Transverse colon (tissue), 4 donors: ENCODE data around the gene SUSD3. TPM values are rescaled to one million over a fixed set of nuclear protein-coding genes. Genes with fewer than 3 reads are reported as not detected.
A peak's percentile ranks its signal among the peaks of the same experiment; 100 is the strongest.

ENCODE experiments used
- DNase-seq: peaks from one replicate; pipeline ENCODE4 v3.0.0-alpha.2; 2019
- H3K27ac ChIP-seq, 4 donors: fragments of 200-600 bp; sonication (generic); 2 replicates each; pipeline ENCODE4 v1.5.1; 2016 to 2018; ENCODE audit warnings: inconsistent platforms in 4 of 4
- H3K27me3 ChIP-seq: fragments of 200-600 bp; sonication (generic); 2 replicates; pipeline ENCODE4 v1.5.1; 2017; ENCODE audit warnings: inconsistent platforms
- H3K36me3 ChIP-seq, 4 donors: fragments of 200-600 bp; sonication (generic); 2 replicates each; pipeline ENCODE4 v1.5.1; 2017 to 2019; ENCODE audit warnings: inconsistent platforms in 4 of 4
- H3K4me1 ChIP-seq, 4 donors: fragments of 200-600 bp; sonication (generic); 2 replicates each; pipeline ENCODE4 v1.5.1; 2017 to 2020; ENCODE audit warnings: inconsistent platforms in 4 of 4
- H3K4me3 ChIP-seq, 4 donors: fragments of 200-600 bp; sonication (generic); 1 replicate in 1 of 4; 2 replicates in 3 of 4; pipeline versions ENCODE4 v1.5.1 to v1.6.1; 2017 to 2019; ENCODE audit warnings: inconsistent platforms in 4 of 4
- H3K9me3 ChIP-seq, 2 donors: fragments of 200-600 bp; sonication (generic); 2 replicates each; pipeline ENCODE4 v1.5.1; 2017 to 2019; ENCODE audit warnings: inconsistent platforms in 2 of 2
- CTCF ChIP-seq, 5 experiments: fragments of 200-600 bp in 3 of 5; fragments of 450-650 bp in 2 of 5; sonication (generic) in 3 of 5; IDR thresholded peaks; 1 replicate in 2 of 5; 2 replicates in 3 of 5; pipeline ENCODE4 v1.5.1; 2016 to 2017; ENCODE audit warnings: antibody characterized with exemption in 5 of 5, inconsistent platforms in 3 of 5, mild to moderate bottlenecking in 2 of 5, moderate library complexity in 1 of 5
- EP300 ChIP-seq: sonication (generic); formaldehyde crosslinking; IDR thresholded peaks from one replicate; pipeline ENCODE4 v1.6.1; 2017; ENCODE audit warnings: antibody characterized with exemption, low read depth
- POLR2A ChIP-seq: fragments of 450-650 bp; IDR thresholded peaks from one replicate; pipeline ENCODE4 v1.6.1; 2016; ENCODE audit warnings: antibody characterized with exemption, mild to moderate bottlenecking, moderate library complexity
- POLR2AphosphoS5 ChIP-seq, 3 donors: sonication (generic); formaldehyde crosslinking; IDR thresholded peaks; one replicate each; pipeline ENCODE4 v1.6.1; 2016; ENCODE audit warnings: antibody characterized with exemption in 3 of 3
- WGBS, 2 donors: methylation state at CpG; one replicate each; pipeline ENCODE4 v1.1.5; 2018; ENCODE audit warnings: low coverage in 1 of 2; 5-methylcytosine and 5-hydroxymethylcytosine counted together
- in situ Hi-C, 4 donors: fragments of 200-750 bp; cut with MboI; loops; one replicate each; pipeline versions ENCODE4 v1.15.0 to v1.15.1; 2017; ENCODE audit warnings: low sequenced_read_pairs in 3 of 4, low pct_ligation_motif_present in 1 of 4, low pct_unique_long_range_greater_than_20kb in 1 of 4
- intact Hi-C: fragments of 100-400 bp; cut with DNase I; formaldehyde crosslinking; loops from one replicate; pipeline ENCODE4 v1.15.1; 2023; ENCODE audit warnings: low total_unique reads
- total RNA-seq, 4 donors: library from RNA; depleted of rRNA; stranded (reverse); fragments of >200 nt; gene quantifications; one replicate each; pipeline ENCODE4 v1.1.0, GENCODE V29; 2016

Gene SUSD3
- total RNA-seq, 4 donors from 2014 or later, result 1.9 to 2.7 TPM; not detected in 2

- WGBS, 2 donors, result 86 to 88% methylated on average over 3 of the region's 3 CpGs
- intact Hi-C loops (no loop called here), in situ Hi-C loops (no loop called here)
- H3K36me3 ChIP-seq, result no peaks in the 10 kb centered on the region
- H3K27me3 ChIP-seq, result no peaks in the 10 kb centered on the region
- no peaks in the 10 kb centered on the region for H3K9me3 ChIP-seq
- no peak overlapping the region for H3K4me3 ChIP-seq
- DNase-seq, result no peak
- no peak for TF ChIP-seq POLR2AphosphoS5 (IDR thresholded peaks at IDR 0.05)
- H3K4me1 ChIP-seq, result peaks cover 2 to 13% (median 3%) of the 10 kb centered on the region in 4 donors
- no peak overlapping the region for H3K27ac ChIP-seq
These were observed 8.6 kb downstream of the SUSD3 start for GRCh38 chr9:93066978-93067603.

- H3K4me3 ChIP-seq, result no peak overlapping the region
- peaks cover 0 to 13% (median 10%) of the 10 kb centered on the region in 4 donors for H3K4me1 ChIP-seq
- H3K9me3 ChIP-seq, result no peaks in the 10 kb centered on the region
- in situ Hi-C loops (no loop called here), intact Hi-C loops (no loop called here)
- no peaks in the 10 kb centered on the region for H3K27me3 ChIP-seq
- no peak for DNase-seq
- no peaks in the 10 kb centered on the region for H3K36me3 ChIP-seq
- no peak for TF ChIP-seq CTCF (IDR thresholded peaks at IDR 0.05)
- TF ChIP-seq POLR2A, result no peak
- TF ChIP-seq POLR2AphosphoS5 (IDR thresholded peaks at IDR 0.05), result no peak
- no peak for TF ChIP-seq EP300
- 99 to 100% methylated on average over 4 of the region's 4 CpGs for WGBS, 2 donors
- H3K27ac ChIP-seq, result no peak overlapping the region
These were observed 10.5 kb downstream of the SUSD3 start for GRCh38 chr9:93068956-93069355.

- no peak overlapping the region for H3K4me3 ChIP-seq
- no peaks in the 10 kb centered on the region for H3K9me3 ChIP-seq
- H3K4me1 ChIP-seq, result peaks cover 0 to 13% (median 9%) of the 10 kb centered on the region in 4 donors
- no peaks in the 10 kb centered on the region for H3K27me3 ChIP-seq
- no peak for DNase-seq
- H3K36me3 ChIP-seq, result no peaks in the 10 kb centered on the region
- intact Hi-C loops (no loop called here), in situ Hi-C loops (no loop called here)
- H3K27ac ChIP-seq, result peak overlapping the region in 1 of 4 donors; percentile 64
- 82% methylated on average over 7 of the region's 7 CpGs; no CpG with 5 or more reads in 1 of the 2 donors for WGBS, 2 donors
- TF ChIP-seq CTCF (IDR thresholded peaks at IDR 0.05) (no peak), EP300 (no peak), POLR2A (no peak), POLR2AphosphoS5 (IDR thresholded peaks at IDR 0.05) (no peak)
These were observed 13.0 kb downstream of the SUSD3 start for GRCh38 chr9:93071464-93071863.

GRCh38 chr9:93072383-93072795 is 13.9 kb downstream of the SUSD3 start:
- Histone ChIP-seq H3K4me3 (no peak overlapping the region), H3K9me3 (no peaks in the 10 kb centered on the region), H3K4me1 (peaks cover 0 to 13% (median 9%) of the 10 kb centered on the region in 4 donors), H3K27me3 (no peaks in the 10 kb centered on the region), H3K27ac (peak overlapping the region in 3 of 4 donors; percentile 33 to 64 (median 54)), H3K36me3 (no peaks in the 10 kb centered on the region)
- TF ChIP-seq CTCF (IDR thresholded peaks at IDR 0.05) (no peak), POLR2AphosphoS5 (IDR thresholded peaks at IDR 0.05) (no peak), POLR2A (no peak), EP300 (no peak)
- intact Hi-C loops (no loop called here), in situ Hi-C loops (no loop called here)
- peak; percentile 44 for DNase-seq
- 35% methylated on average over 5 of the region's 5 CpGs; no CpG with 5 or more reads in 1 of the 2 donors for WGBS, 2 donors
